HepG2 (cell line): ENCODE results near the gene HRH2.

Source experiments
- BORCS8-MEF2B ChIP-seq: sonication (generic); formaldehyde crosslinking; IDR thresholded peaks from 2 replicates; pipeline ENCODE4 v1.8.0; 2022; ENCODE audit warnings: mild to moderate bottlenecking, missing genetic modification reagents
- CEBPB ChIP-seq: IDR thresholded peaks from 2 replicates; pipeline ENCODE4 v1.6.1; 2011; ENCODE audit warnings: low read depth, low read length, improper control_type of control experiment, borderline replicate concordance
- CREB1 ChIP-seq, 2 experiments: fragments of 450-650 bp in 1 of 2; IDR thresholded peaks; 2 replicates each; pipeline ENCODE4 v1.6.1; 2016 to 2017; ENCODE audit warnings: control low read depth in 1 of 2, mild to moderate bottlenecking in 1 of 2, missing compliant biosample characterization in 1 of 2, missing genetic modification characterization in 1 of 2
- DNMT1 ChIP-seq: sonication (generic); formaldehyde crosslinking; IDR thresholded peaks from 2 replicates; pipeline ENCODE4 v1.5.1; 2020; ENCODE audit warnings: mild to moderate bottlenecking, missing genetic modification reagents
- HDAC6 ChIP-seq: fragments of 200-600 bp; sonication (generic); IDR thresholded peaks from 2 replicates; pipeline ENCODE4 v1.7.0; 2017; ENCODE audit warnings: mild to moderate bottlenecking, antibody characterized with exemption, low read length, low read depth
- NBN ChIP-seq: fragments of 450-650 bp; conservative IDR thresholded peaks from 2 replicates; pipeline ENCODE4 v1.6.1; 2017
- POLR2AphosphoS5 ChIP-seq: IDR thresholded peaks from 2 replicates; pipeline ENCODE4 v1.6.1; 2012; ENCODE audit warnings: low read depth, low read length
- TCF7 ChIP-seq: sonication (generic); IDR thresholded peaks from 2 replicates; pipeline ENCODE4 v1.6.1; 2016; ENCODE audit warnings: antibody characterized with exemption, low read depth
- ZKSCAN1 ChIP-seq: fragments of 150-350 bp; IDR thresholded peaks from 2 replicates; pipeline ENCODE4 v1.6.1; 2014; ENCODE audit warnings: low read length
- ZNF775 ChIP-seq: sonication (generic); formaldehyde crosslinking; IDR thresholded peaks from 2 replicates; pipeline ENCODE4 v1.4.0; 2020; ENCODE audit warnings: missing genetic modification reagents, mild to moderate bottlenecking, moderate library complexity, borderline replicate concordance
- TF ChIP-seq, protein P1 (sequence below): sonication (generic); formaldehyde crosslinking; IDR thresholded peaks from 2 replicates; pipeline ENCODE4 v1.9.0; 2021; ENCODE audit warnings: missing genetic modification reagents, borderline replicate concordance
- TF ChIP-seq, protein P2 (sequence below): sonication (generic); formaldehyde crosslinking; IDR thresholded peaks from 2 replicates; pipeline ENCODE4 v1.5.0; 2020; ENCODE audit warnings: mild to moderate bottlenecking, missing genetic modification reagents, moderate library complexity

DNA sequence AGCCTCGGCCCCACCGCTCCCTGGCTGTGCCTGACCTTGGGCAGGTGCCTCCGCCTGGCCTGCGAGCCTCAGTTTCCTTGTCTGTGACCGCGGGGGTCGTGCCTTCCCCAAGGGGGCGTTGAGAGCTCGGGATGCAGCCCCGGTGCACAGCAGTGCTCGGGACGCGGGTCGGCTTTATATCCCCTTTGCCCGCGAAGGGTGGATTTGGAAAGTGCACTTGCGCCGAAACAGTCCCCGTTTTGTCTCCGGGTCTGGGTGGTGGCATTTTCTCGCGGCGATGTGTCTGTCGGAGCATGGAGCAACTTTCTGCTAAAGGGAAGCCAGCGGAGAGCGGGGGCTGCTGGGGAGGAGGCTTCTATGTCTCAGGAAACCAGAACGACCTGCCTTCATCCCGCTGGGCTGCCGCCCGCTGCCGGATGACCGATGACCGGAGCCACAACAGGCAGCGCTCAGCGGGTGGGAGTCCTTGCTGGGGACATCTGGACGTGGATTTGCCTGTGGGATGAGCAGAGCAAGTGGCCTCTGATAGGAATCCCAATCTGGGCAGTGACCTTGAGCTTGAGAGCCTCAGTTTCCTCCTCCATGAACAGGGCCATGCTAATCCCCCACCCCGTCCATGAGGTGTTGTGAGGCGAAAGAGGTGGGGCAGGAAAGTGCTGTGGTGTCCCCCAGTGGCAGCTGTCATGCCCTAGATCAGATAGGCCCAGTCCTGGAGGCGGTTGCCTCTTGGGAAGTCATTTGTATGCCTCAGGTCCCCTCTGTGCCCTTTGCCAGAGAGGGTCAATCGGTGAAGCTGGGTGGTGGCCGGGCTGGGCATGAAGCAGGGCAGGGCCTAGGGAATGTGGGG, 651 bp downstream of the HRH2 start:
- TF ChIP-seq NBN (no peak), DNMT1 (CRISPR knock-in tag) (no peak), BORCS8-MEF2B (CRISPR knock-in tag) (no peak), ZKSCAN1 (no peak), TCF7 (no peak), POLR2AphosphoS5 (no peak), CEBPB (no peak), ZNF775 (CRISPR knock-in tag) (no peak), HDAC6 (no peak), CREB1 (IDR thresholded peaks at IDR 0.05) (no peak), CREB1 (CRISPR knock-in tag; IDR thresholded peaks at IDR 0.05) (no peak)
- TF ChIP-seq, protein P1, sequence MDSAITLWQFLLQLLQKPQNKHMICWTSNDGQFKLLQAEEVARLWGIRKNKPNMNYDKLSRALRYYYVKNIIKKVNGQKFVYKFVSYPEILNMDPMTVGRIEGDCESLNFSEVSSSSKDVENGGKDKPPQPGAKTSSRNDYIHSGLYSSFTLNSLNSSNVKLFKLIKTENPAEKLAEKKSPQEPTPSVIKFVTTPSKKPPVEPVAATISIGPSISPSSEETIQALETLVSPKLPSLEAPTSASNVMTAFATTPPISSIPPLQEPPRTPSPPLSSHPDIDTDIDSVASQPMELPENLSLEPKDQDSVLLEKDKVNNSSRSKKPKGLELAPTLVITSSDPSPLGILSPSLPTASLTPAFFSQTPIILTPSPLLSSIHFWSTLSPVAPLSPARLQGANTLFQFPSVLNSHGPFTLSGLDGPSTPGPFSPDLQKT (CRISPR knock-in tag): no peak
- TF ChIP-seq, protein P2, sequence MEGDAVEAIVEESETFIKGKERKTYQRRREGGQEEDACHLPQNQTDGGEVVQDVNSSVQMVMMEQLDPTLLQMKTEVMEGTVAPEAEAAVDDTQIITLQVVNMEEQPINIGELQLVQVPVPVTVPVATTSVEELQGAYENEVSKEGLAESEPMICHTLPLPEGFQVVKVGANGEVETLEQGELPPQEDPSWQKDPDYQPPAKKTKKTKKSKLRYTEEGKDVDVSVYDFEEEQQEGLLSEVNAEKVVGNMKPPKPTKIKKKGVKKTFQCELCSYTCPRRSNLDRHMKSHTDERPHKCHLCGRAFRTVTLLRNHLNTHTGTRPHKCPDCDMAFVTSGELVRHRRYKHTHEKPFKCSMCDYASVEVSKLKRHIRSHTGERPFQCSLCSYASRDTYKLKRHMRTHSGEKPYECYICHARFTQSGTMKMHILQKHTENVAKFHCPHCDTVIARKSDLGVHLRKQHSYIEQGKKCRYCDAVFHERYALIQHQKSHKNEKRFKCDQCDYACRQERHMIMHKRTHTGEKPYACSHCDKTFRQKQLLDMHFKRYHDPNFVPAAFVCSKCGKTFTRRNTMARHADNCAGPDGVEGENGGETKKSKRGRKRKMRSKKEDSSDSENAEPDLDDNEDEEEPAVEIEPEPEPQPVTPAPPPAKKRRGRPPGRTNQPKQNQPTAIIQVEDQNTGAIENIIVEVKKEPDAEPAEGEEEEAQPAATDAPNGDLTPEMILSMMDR (CRISPR knock-in tag): no peak
